Duodenal mucosa (tissue), 2 donors: ENCODE results near the gene ILF2.
"Not testable (repeated sequence)": the region's sequence is repeated elsewhere in the genome, so short reads cannot be mapped to it uniquely, and the experiment has no call there.

ENCODE experiments used
- H3K27ac ChIP-seq: one replicate; pipeline ENCODE4 v1.7.0; 2013; ENCODE audit warnings: low read depth, low read length
- H3K27me3 ChIP-seq, 2 donors: one replicate each; pipeline ENCODE4 v1.7.0; 2013; ENCODE audit warnings: low read length in 2 of 2, control low read depth in 1 of 2; ENCODE audit not compliant: insufficient read depth in 2 of 2, control insufficient read depth in 1 of 2
- H3K36me3 ChIP-seq, 2 donors: one replicate each; pipeline ENCODE4 v1.7.0; 2013; ENCODE audit warnings: low read length in 2 of 2, control low read depth in 1 of 2; ENCODE audit not compliant: insufficient read depth in 2 of 2, control insufficient read depth in 1 of 2
- H3K4me1 ChIP-seq, 2 donors: one replicate each; pipeline ENCODE4 v1.7.0; 2013; ENCODE audit warnings: low read length in 2 of 2, control low read depth in 1 of 2; ENCODE audit not compliant: insufficient read depth in 2 of 2, control insufficient read depth in 1 of 2
- H3K4me3 ChIP-seq, 2 donors: one replicate each; pipeline ENCODE4 v1.7.0; 2013; ENCODE audit warnings: low read length in 2 of 2, low read depth in 1 of 2
- H3K9ac ChIP-seq, 2 donors: one replicate each; pipeline ENCODE4 v1.7.0; 2013; ENCODE audit warnings: low read length in 2 of 2, low read depth in 1 of 2
- H3K9me3 ChIP-seq, 2 donors: one replicate each; pipeline ENCODE4 v1.7.0; 2013; ENCODE audit warnings: low read length in 2 of 2, control low read depth in 1 of 2; ENCODE audit not compliant: control insufficient read depth in 1 of 2

ILF2 gene

DNA sequence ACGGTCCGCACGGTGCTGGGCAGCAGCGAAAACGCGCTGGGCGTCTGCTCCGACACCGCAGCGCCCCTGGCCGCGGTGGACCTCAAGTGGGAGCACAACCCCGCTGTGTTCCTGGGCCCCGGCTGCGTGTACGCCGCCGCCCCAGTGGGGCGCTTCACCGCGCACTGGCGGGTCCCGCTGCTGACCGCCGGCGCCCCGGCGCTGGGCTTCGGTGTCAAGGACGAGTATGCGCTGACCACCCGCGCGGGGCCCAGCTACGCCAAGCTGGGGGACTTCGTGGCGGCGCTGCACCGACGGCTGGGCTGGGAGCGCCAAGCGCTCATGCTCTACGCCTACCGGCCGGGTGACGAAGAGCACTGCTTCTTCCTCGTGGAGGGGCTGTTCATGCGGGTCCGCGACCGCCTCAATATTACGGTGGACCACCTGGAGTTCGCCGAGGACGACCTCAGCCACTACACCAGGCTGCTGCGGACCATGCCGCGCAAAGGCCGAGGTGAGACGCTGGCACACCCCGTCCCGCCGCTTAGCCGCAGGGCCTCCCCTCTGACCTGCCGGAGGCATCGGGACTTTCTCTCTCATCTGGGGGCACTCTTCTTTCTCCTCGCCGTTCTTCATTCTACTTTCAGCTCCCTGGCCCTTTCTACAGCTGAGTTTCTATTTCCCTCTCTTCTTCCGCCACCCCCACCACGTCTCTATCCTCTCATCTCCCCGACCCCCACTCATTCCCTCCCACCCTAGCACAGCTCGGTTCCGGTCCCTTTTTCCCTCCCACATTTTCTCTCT is 8.7 kb upstream of the ILF2 start:
- Histone ChIP-seq H3K4me3 (peak overlapping the region; percentile 35 to 64), H3K4me1 (peaks cover 18 to 22% of the 10 kb centered on the region in 2 donors), H3K9ac (peak overlapping the region in 1 of 2 donors; percentile 12), H3K27me3 (peaks cover 30 to 42% of the 10 kb centered on the region in 2 donors), H3K9me3 (no peaks in the 10 kb centered on the region), H3K36me3 (no peaks in the 10 kb centered on the region), H3K27ac (no peak overlapping the region)

DNA sequence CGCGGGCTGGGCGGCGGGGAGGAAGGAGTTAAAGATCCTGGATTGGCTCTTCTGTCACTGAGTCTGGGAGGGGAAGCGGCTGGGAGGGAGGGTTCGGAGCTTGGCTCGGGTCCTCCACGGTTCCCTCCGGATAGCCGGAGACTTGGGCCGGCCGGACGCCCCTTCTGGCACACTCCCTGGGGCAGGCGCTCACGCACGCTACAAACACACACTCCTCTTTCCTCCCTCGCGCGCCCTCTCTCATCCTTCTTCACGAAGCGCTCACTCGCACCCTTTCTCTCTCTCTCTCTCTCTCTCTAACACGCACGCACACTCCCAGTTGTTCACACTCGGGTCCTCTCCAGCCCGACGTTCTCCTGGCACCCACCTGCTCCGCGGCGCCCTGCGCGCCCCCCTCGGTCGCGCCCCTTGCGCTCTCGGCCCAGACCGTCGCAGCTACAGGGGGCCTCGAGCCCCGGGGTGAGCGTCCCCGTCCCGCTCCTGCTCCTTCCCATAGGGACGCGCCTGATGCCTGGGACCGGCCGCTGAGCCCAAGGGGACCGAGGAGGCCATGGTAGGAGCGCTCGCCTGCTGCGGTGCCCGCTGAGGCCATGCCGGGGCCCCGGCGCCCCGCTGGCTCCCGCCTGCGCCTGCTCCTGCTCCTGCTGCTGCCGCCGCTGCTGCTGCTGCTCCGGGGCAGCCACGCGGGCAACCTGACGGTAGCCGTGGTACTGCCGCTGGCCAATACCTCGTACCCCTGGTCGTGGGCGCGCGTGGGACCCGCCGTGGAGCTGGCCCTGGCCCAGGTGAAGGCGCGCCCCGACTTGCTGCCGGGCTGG is 7.9 kb upstream of the ILF2 start, which contains the start of gene NPR1:
TSS of gene NPR1 (plus strand) at position 170 of the 818 bp plus-strand sequence. CDS start at position 591, 421 bp downstream.
- Histone ChIP-seq H3K4me3 (peak within 1 kb of the TSS; percentile 35 to 64), H3K9ac (peak within 1 kb of the TSS in 1 of 2 donors; percentile 12), H3K27me3 (peaks cover 30 to 41% of the 10 kb centered on the region in 2 donors), H3K27ac (no peak within 1 kb of the TSS), H3K4me1 (peaks cover 18 to 22% of the 10 kb centered on the region in 2 donors), H3K9me3 (no peaks in the 10 kb centered on the region), H3K36me3 (no peaks in the 10 kb centered on the region)

DNA sequence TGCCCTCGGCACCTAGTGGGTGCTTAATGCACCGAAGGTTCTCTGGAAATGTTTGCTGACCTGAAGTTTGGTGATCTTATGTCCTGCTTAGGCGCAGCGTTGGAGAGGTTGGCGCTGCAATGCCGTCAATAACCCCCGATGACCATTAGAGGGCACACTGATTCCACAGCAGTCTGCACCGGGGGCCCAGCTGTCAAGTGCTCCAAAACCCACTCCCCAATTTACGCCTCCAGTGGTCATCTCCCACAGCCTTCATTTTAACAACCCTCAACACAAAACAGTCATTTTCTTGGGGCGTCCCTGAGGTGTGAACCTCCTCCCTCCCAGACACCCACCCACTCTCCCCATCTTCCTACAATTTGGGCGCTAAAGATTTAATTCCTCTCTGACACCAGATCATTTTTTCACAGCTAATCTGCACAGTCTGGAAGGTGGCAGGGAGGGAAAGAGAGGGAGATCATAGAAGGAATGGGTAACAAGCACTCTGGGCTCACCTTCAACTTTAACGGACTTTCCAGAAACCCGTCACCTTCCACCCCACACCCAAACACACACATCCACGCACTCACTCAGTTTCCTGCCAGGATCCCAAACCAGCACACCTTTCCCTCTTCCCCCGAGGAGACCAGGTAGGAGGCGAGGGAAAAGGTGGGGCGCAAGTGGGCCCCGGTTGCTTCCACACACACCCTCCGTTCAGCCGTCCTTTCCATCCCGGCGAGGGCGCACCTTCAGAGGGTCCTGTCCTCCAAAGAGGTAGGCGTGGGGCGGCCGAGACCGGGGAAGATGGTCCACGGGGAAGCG is 7.1 kb upstream of the ILF2 start:
- H3K27me3 ChIP-seq, result peaks cover 30 to 41% of the 10 kb centered on the region in 2 donors
- peak overlapping the region; percentile 35 to 64 for H3K4me3 ChIP-seq
- H3K27ac ChIP-seq, result no peak overlapping the region
- no peak overlapping the region for H3K9ac ChIP-seq
- peaks cover 18 to 22% of the 10 kb centered on the region in 2 donors for H3K4me1 ChIP-seq
- no peaks in the 10 kb centered on the region for H3K9me3 ChIP-seq
- no peaks in the 10 kb centered on the region for H3K36me3 ChIP-seq

DNA sequence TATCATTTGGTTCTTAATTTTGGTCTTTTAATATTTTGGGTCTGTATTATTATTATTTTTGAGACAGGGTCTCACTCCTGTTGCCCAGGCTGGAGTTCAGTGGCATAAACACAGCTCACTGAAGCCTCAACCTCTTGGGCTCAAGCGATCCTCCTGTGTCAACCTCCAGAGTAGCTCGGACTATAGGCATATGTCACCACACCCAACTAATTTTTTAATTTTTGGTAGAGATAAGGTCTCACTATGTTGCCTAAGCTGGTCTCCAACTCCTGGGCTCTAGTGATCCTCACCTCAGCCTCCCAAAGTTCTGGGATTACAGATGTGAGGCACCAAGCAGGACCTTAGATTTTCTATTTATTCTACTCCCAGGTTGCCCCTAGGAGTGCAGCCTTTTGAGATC is 2.7 kb upstream of the ILF2 start:
- Histone ChIP-seq H3K27ac (no peak overlapping the region), H3K36me3 (peaks cover under 1 to 6% of the 10 kb centered on the region in 2 donors), H3K27me3 (peaks cover 7 to 8% of the 10 kb centered on the region in 2 donors), H3K4me3 (no peak overlapping the region), H3K4me1 (peaks cover 16 to 21% of the 10 kb centered on the region in 2 donors), H3K9ac (no peak overlapping the region), H3K9me3 (no peaks in the 10 kb centered on the region)

DNA sequence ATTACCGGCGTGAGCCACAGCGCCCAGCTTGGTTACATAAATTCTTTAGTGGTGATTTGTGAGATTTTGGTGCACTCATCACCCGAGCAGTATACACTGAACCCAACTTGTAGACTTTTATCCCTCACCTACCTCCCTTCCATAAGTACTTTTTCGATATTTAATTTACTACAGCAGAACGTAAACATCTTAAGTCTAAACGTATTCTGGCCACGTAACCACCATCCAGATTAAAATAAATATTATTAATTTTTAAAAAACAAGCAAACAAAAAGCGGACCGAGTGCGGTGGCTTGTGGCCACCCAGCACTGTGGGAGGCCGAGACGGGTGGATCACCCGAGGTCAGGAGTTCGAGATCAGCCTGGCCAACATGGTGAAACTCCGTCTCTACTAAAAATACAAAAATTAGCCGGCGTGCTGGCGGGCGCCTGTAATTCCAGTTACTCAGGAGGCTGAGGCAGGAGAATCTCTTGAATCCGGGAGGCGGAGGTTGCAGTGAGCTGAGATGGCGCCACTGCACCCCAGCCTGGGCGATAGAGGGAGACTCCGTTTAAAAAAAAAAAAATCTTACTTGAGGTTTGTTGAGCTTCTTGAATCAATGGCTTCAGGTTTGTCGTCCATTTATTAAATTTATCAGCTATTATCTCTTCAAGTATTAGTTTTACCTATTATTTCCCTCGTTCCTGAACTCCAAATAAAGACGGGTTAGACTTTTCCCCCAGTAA is 998 bp upstream of the ILF2 start:
- not testable (repeated sequence) for H3K27me3 ChIP-seq, H3K9me3 ChIP-seq
- Histone ChIP-seq H3K4me1 (peaks cover 8 to 11% of the 10 kb centered on the region in 2 donors), H3K36me3 (peaks cover 12 to 24% of the 10 kb centered on the region in 2 donors), H3K27ac (peak overlapping the region; percentile 63), H3K4me3 (peak overlapping the region; percentile 64 to 94), H3K9ac (peak overlapping the region; percentile 44 to 64)

DNA sequence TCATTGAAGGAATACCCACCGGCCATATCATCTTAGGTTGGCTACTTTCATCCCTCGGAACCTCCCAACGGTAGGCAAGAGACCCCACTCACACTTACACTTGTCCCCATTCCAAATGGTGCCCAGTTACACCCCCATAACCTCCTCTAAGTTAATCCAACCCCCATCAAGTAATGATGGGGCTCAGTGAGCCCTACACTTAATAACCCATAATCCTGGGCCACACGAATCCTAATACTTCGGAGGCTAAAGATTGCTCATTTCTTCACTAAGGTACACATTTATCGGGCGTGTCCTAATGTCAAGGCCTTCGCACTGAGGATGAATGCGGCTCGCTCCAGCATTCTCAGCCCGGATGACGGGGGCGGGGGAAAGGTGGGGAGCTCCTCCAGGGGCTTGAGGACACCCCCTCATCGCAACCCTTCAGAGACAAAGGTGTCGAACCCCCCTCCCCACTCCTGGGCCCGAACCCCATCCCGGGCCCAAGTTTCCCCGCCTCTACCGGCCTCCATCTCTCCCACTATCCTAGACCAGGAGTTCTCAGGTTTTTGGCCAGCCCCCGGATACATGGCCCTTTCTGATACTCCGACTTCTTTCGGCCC is 435 bp downstream of the ILF2 start:
- Histone ChIP-seq H3K9me3 (no peaks in the 10 kb centered on the region), H3K9ac (peak overlapping the region; percentile 79 to 97), H3K27ac (peak overlapping the region; percentile 68), H3K36me3 (peaks cover 21 to 38% of the 10 kb centered on the region in 2 donors), H3K4me3 (peak overlapping the region; percentile 87 to 94), H3K27me3 (no peaks in the 10 kb centered on the region), H3K4me1 (peaks cover 8 to 11% of the 10 kb centered on the region in 2 donors)

DNA sequence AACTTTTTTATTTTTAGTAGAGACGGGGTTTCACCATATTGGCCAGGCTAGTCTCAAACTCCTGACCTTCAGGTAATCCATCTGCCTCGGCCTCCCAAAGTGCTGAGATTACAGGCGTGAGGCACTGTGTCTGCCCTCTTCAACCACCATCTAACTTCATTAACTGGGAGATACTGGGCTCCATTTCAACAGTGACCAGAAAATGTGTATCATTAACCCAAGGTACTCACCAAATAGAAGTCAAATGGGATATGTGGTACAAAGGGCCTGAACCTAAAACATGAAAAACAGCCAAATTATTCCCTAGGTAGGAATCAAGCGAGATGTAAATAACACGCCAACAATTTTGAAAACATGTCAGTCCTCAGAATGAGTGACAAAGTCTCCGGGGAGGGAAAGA is 1.2 kb downstream of the ILF2 start:
- no peak overlapping the region for H3K27ac ChIP-seq
- peaks cover 8 to 11% of the 10 kb centered on the region in 2 donors for H3K4me1 ChIP-seq
- H3K36me3 ChIP-seq, result peaks cover 29 to 46% of the 10 kb centered on the region in 2 donors

DNA sequence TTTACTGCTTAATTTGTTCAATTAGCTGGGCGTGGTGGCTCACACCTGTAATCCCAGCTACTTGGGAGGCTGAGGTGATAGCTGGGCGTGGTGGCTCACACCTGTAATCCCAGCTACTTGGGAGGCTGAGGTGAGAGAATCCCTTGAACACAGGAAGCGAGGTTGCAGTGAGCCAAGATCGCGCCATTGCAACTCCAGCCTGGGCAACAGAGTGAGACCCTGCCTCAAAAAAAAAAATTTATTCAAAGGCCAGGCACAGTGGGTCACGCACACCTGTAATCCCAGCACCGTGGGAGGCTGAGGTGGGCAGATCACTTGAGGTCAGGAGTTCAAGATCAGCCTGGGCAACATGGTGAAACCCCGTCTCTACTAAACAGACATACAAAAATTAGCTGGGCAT is 2.1 kb downstream of the ILF2 start:
- Histone ChIP-seq H3K36me3 (peaks cover 30 to 55% of the 10 kb centered on the region in 2 donors), H3K4me1 (peaks cover 8 to 11% of the 10 kb centered on the region in 2 donors)
- H3K9me3 ChIP-seq, H3K27ac ChIP-seq, H3K27me3 ChIP-seq, H3K4me3 ChIP-seq, H3K9ac ChIP-seq: not testable (repeated sequence)

More for the DNA sequence above, 1.2 kb downstream of the ILF2 start:
- Histone ChIP-seq H3K9me3 (no peaks in the 10 kb centered on the region), H3K4me3 (peak overlapping the region; percentile 87 to 94), H3K27me3 (no peaks in the 10 kb centered on the region), H3K9ac (peak overlapping the region; percentile 79 to 97)

DNA sequence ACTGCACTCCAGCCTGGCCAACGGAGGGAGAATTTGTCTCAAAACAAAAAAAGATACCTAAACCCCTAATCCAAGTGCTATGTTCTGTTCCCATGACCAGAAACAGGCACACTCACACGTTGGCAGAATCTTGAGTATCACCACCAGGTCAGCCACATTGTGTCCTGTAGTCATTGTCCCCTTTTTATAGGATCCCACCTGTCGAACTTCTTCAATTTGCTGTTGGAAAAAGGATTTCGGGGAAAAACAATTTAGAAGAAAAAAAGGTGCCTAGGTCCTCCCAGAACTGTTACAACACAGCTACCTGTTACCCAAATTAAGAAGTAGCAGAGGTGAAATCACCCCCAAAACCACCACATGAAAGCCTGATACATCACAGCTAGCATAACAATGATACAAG is 3.4 kb downstream of the ILF2 start:
- H3K9me3 ChIP-seq, result no peaks in the 10 kb centered on the region
- H3K27ac ChIP-seq, result no peak overlapping the region
- H3K4me1 ChIP-seq, result peaks cover 8 to 11% of the 10 kb centered on the region in 2 donors
- H3K4me3 ChIP-seq, result no peak overlapping the region
- no peaks in the 10 kb centered on the region for H3K27me3 ChIP-seq
- peaks cover 39 to 66% of the 10 kb centered on the region in 2 donors for H3K36me3 ChIP-seq
- H3K9ac ChIP-seq, result no peak overlapping the region
